HG02759 (cell line): ENCODE results near the gene UBAC1.
"Not testable (repeated sequence)": the region's sequence is repeated elsewhere in the genome, so short reads cannot be mapped to it uniquely, and the experiment has no call there.

Experiments
- ATAC-seq: cut with Tn5 transposase; IDR thresholded peaks from one replicate; pipeline ENCODE4 v1.9.1; 2021; ENCODE audit warnings: mild to moderate bottlenecking, moderate library complexity; ENCODE audit not compliant: unreplicated experiment

The UBAC1 gene

DNA sequence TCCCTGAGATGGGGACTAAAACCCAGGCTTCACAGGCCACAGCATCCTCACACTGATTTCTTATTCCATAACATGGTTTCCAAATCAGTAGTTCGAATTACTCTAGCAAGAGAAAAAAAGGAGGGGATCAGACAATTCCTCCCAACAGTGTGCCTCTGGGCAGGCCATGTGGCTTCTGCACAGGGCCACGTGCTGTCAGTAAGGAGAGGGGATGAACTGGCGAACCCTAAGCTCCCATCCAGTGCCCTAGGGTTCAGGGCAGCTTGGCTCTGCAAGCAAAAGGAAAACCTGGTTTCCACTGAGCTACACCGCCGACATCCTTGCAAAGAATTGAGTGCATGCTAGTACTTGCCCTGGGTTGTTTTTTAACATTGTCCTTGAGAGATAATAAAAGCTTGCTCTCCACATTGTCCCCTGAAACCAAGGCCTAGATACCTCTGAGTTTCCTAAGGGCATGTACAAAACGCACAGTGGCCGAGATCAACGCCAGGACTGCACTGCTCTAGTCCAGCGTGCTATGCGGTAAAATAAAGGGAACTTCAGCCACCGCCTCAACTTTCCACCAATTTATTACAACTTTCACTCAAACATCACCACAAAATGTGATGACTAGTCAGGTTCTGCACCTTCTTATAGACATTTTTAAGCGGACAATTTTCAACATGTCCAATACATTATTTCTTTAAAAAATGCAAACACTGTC, 58.4 kb downstream of the UBAC1 start:
- ATAC-seq: no peak

- no peak for ATAC-seq
Observed at GRCh38 chr9:135901826-135902225, 59.3 kb downstream of the UBAC1 start.

- ATAC-seq: no peak
Observed at GRCh38 chr9:135901031-135901758, 60.0 kb downstream of the UBAC1 start.

DNA sequence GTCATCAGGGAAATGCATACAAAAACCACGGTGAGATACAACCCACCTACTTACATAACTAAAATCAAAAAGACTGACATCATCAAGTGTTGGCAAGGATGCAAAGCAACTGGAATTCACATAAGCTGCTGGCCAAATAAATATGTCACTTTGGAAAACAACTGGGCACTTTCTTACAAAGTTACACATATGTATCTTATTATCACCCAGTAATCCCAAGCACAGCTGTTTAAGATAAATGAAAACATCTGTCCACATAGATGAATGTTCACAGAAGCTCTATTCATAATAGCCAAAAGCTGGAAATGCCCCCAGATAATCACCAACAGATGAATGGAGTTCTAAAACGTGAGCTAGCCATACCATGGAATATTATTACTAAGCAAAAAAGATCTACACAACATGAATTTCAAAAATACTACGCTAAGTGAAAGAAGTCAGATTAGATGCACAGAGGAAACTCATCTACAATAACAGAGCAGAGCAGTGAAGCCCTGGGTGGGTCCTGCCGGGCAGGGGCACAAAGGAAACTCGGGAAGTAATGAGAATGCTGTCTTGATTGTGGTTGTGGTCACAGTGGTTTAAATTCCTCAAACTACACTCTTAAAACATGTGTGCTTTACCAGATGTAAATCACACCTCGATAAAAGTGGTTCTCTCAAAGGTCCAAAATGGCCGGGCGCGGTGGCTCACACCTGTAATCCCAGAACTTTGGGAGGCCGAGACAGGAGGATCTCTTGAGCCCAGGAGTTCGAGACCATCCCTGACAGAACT, 62.4 kb downstream of the UBAC1 start:
- ATAC-seq: no peak

- no peak for ATAC-seq
Observed at GRCh38 chr9:135896626-135897025, 64.5 kb downstream of the UBAC1 start.

DNA sequence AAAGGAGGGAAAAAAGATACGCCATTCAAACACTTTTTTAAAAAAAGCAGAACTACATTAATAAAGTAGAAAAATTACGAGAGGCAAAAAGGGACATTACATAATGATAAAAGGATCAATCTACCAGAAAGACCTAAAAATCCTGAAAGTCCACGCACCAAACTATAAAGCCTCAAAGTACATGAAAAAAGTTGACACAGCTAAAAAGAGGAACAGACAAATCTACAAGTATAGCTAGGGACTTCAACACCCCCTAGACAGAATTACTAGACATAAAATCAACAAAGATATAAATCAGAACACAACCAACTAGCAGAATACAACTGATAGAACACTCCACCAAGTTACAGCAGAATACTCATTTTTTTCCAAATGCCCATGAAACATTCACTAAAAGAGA, 65.0 kb downstream of the UBAC1 start:
- no peak for ATAC-seq

- no peak for ATAC-seq
Observed at GRCh38 chr9:135895202-135895848, 65.8 kb downstream of the UBAC1 start.

GRCh38 chr9:135893104-135893503, 68.1 kb downstream of the UBAC1 start:
- ATAC-seq: no peak

DNA sequence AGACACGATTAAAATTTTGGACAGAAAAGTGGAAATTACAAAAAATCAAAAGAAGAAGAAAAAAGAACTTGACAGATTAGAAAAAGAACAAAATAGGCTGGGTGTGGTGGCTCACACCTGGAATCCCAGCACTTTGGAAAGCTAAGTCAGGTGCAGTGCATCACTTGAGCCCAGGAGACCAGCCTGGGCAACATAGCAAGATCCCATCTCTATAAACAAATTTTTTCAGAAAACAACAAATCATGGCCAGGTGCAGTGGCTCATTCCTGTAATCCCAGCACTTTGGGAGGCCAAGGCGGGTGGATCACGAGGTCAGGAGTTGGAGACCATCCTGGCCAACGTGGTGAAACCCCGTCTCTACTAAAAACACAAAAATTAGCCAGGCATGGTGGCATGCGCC, 68.8 kb downstream of the UBAC1 start:
- ATAC-seq: not testable (repeated sequence)

DNA sequence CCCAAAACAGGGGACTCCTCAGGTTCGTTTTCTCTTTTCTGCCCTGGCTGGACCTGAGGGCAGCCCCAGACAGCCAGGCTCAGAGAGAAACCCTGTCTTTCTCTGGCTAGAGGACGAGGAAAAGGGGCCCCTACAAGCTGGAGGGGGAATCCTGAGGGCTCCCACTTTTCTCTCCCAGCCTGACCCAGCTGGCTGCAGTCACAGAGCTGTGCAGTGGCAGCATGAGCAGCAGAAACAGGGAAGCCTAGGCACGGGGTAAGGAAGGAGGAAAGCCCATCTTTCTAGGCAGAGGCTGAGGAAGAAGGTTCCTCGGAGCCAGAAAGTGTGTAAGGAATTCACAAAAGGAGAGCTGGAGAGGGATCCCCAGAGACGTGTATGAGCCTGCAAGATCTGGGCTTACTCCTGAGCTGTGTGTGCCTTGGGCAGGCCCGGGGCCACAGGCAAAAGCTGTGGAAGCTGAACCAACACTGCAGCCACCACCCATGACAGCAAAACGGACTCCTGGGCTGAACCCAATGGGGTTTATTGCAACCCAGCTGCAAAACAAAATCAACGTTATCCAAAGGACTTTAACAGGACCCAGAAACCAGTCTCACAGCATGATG, 70.0 kb downstream of the UBAC1 start:
- ATAC-seq: no peak

DNA sequence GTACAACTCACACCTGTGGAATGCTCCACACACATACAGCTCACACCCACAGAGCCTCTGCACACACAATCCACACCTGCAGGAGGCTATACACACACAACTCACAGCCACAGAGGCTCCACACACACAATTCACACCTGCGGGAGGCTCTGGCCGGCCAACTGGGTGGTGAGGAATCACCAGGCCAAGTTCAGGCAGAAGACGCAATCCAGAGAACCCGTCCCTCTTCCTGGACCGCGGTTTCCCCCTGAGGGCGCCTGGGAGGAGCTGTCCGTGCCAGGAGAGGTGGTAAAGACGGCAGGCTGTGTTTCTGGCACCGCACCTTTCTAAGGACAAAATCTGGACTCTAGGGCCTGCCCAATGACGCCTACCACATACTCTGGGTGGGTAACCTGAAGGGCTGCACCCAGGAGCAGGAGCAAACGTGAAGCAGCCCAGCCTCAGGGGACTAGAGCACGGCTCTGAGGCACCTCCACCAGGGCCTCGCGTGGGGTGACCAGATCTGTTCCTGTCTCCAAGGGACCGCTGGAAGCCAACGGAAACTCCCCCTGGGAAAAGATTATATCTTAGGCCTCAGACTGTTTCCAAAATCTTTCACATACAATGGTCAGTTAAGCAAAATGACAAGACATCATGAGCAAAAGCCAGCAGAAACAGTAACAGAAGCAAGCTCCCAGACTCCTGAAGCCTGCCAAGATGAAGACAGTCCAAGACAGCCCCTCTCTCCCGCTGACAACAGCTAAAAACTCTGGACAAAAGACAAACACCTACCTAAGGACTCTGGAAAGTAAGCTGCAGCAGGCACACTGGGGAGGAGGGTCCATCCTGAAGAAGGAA, 70.8 kb downstream of the UBAC1 start:
- no peak for ATAC-seq

DNA sequence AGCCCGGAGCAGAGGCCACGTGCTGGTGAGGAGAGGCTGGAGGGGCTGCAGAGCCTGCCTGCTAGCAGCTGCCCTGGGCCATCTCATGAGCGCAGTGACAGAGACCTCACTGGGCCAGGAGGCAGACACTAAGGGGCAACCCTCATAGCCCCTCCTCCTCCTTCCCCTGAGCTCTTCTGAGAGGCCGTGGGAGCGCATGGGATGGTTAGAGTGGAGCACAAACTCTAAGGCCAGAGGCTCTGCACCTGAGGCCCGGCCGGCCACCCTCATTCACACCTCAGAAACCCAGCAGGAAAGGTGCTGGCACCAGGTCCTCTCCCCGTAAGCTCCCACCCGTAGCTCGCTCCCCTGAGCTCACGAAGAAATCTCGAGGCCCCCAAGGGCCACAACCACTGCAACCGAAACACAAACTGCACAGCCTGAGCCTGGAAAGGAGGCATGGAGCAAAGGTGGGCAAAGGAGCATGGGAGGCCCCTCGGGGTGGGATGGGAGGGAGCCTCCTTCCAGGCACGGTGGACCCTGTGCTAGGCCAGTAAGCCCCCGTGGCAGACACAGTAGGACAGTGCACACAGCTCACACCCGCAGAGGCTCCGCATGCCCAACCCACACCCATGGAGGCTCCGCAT, 71.5 kb downstream of the UBAC1 start:
- ATAC-seq: no peak

DNA sequence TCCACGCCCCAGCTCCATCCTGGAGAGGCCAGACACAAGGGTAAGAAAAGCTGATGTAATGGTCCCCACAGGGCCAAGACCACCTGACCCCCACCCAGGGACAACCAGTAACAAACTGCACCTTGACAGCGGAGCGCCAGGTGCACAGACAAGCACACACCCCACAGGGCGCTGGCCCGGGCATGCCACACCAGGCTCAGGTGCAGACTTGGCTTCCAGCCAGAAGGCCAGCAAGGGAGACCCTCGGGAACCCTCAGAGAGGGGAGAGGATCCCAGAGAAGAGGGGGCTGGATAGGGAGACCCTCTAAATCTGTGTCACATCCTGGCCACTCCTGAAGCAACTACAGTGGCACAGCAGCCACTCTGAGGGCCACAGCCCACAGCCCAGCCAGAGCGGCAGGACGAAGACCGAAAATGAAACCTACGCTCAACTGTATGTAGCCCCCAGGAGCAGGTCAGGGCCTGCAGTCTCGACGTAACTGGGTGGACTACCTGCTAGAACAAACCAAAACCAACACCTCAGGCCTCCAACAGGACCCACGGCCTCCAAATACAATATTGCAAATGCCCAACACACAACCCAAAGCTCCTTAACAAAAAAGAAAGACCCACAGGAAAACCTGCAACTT, 72.3 kb downstream of the UBAC1 start:
- ATAC-seq: no peak

GRCh38 chr9:135888126-135888765, 72.9 kb downstream of the UBAC1 start:
- no peak for ATAC-seq

DNA sequence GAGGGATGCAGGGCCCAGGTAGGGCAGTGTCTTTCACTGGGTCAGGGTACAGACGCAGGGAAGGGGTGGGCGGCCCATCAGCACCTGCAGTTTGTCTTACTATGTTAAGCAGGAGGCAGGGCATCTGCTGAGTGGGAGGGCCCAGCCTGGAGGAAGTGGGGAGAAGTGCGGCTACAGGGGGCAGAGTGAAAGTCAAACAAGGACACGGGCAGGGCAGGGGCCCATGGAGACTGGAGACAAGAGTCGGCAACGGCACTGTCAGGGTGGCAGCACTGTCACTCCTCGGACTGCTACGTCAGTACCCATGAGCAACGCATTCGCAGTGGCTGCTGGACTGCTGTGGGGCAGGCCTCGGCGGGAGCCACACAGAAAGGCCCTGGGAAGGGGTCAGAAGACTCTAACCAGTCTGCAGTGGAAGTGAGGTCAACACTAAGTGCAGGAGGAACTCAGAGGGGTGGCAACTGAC, 73.6 kb downstream of the UBAC1 start:
- no peak for ATAC-seq

GRCh38 chr9:135887021-135887507, 74.1 kb downstream of the UBAC1 start:
- no peak for ATAC-seq

- ATAC-seq: no peak
Observed at GRCh38 chr9:135886147-135886981, 74.8 kb downstream of the UBAC1 start.
